ENCODE measurements around the gene POLR1D. TPM values are rescaled to one million over a fixed set of nuclear protein-coding genes. Genes with fewer than 3 reads are reported as not detected.

Gene POLR1D
- total RNA-seq, 1 donor from 2014 or later, result 120 TPM

- Mint-ChIP-seq H3K36me3 (no peaks in the 10 kb centered on the region), H3K27me3 (ENCODE audit: insufficient read depth, low read depth) (no peaks in the 10 kb centered on the region), H3K9me3 (no peaks in the 10 kb centered on the region), H3K4me1 (no peaks in the 10 kb centered on the region), H3K4me3 (no peak overlapping the region), H3K27ac (no peak overlapping the region)
- Histone ChIP-seq H3K4me1 (no peaks in the 10 kb centered on the region), H4K20me1 (ENCODE audit: low read depth) (peaks cover 40% of the 10 kb centered on the region), H3K4me2 (no peak overlapping the region), H3F3A (ENCODE audit: low read depth) (no peaks in the 10 kb centered on the region), H3K27ac (no peak overlapping the region), H2AFZ (replicated peaks) (no peak overlapping the region), H3K4me3 (no peak overlapping the region), H3K79me2 (ENCODE audit: low read depth) (no peaks in the 10 kb centered on the region), H3K36me3 (peaks cover 4% of the 10 kb centered on the region), H3K9me3 (ENCODE audit: low read depth) (no peaks in the 10 kb centered on the region), H3K9ac (no peak overlapping the region), H3K27me3 (no peaks in the 10 kb centered on the region)
- no peak for DNase-seq (ENCODE audit: low spot score)
- TF ChIP-seq EZH2 (IDR thresholded peaks at IDR 0.05), result no peak
- no peak for TF ChIP-seq CTCF (IDR thresholded peaks at IDR 0.05)
- no peak for TF ChIP-seq EZH2phosphoT487 (IDR thresholded peaks at IDR 0.05)
Observed at GRCh38 chr13:27658546-27658945, 36.9 kb downstream of the POLR1D start.

DNA sequence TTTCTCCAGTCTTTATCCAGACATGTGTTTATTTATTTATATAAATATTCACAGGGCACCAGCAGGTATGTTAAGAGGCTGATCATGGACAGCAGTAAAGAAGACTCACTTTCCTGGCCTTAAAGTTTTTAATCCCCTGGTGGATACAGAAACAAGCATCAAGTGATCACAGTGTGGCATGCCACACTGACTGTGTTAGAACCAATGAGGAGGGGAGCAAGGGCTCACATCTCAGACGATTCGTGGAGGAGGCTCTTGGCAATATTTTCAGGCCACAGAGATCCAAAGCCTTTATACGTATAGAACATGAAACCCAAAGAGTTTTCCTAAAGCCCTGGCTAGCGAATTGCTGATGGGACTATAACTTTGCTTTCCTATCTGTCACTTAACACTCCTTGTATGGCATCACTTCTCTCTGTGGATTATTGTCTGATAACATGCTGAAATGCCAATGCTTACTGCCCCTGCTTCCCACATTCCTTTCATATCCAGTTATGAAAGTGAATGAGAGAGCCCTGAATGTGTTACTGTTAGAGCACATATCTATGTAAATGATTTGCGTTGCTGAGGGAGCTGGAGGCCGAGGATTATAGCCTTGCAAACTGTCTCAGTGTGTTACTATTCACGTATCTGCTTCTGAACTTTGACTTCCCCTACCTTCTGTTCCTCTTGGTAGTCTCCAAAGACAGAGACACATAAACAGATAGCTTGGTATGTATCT, 37.6 kb downstream of the POLR1D start:
- no peak overlapping the region for H3K27ac Mint-ChIP-seq
- Histone ChIP-seq H4K20me1 (ENCODE audit: low read depth) (peaks cover 47% of the 10 kb centered on the region), H3K79me2 (ENCODE audit: low read depth) (no peaks in the 10 kb centered on the region), H3K9ac (no peak overlapping the region), H3F3A (ENCODE audit: low read depth) (no peaks in the 10 kb centered on the region), H3K27me3 (no peaks in the 10 kb centered on the region), H3K27ac (no peak overlapping the region), H2AFZ (replicated peaks) (no peak overlapping the region), H3K4me1 (no peaks in the 10 kb centered on the region), H3K36me3 (peaks cover 4% of the 10 kb centered on the region), H3K4me3 (no peak overlapping the region), H3K9me3 (ENCODE audit: low read depth) (no peaks in the 10 kb centered on the region), H3K4me2 (no peak overlapping the region)
- H3K27me3 Mint-ChIP-seq (ENCODE audit: insufficient read depth, low read depth), result no peaks in the 10 kb centered on the region
- TF ChIP-seq CTCF (IDR thresholded peaks at IDR 0.05), result no peak
- no peaks in the 10 kb centered on the region for H3K4me1 Mint-ChIP-seq
- H3K9me3 Mint-ChIP-seq, result no peaks in the 10 kb centered on the region
- no peaks in the 10 kb centered on the region for H3K36me3 Mint-ChIP-seq
- DNase-seq (ENCODE audit: low spot score), result no peak
- no peak overlapping the region for H3K4me3 Mint-ChIP-seq

GRCh38 chr13:27660511-27660910, 38.8 kb downstream of the POLR1D start:
- Mint-ChIP-seq H3K4me3 (no peak overlapping the region), H3K27me3 (ENCODE audit: insufficient read depth, low read depth) (no peaks in the 10 kb centered on the region), H3K27ac (no peak overlapping the region), H3K4me1 (no peaks in the 10 kb centered on the region), H3K36me3 (no peaks in the 10 kb centered on the region), H3K9me3 (no peaks in the 10 kb centered on the region)
- Histone ChIP-seq H3K4me1 (no peaks in the 10 kb centered on the region), H2AFZ (replicated peaks) (no peak overlapping the region), H3K27me3 (no peaks in the 10 kb centered on the region), H3K4me3 (no peak overlapping the region), H3K36me3 (peaks cover under 1% of the 10 kb centered on the region), H3K9ac (no peak overlapping the region), H3F3A (ENCODE audit: low read depth) (no peaks in the 10 kb centered on the region), H4K20me1 (ENCODE audit: low read depth) (peaks cover 47% of the 10 kb centered on the region), H3K27ac (no peak overlapping the region), H3K4me2 (no peak overlapping the region), H3K9me3 (ENCODE audit: low read depth) (no peaks in the 10 kb centered on the region), H3K79me2 (ENCODE audit: low read depth) (no peaks in the 10 kb centered on the region)
- no peak for DNase-seq (ENCODE audit: low spot score)
- no peak for TF ChIP-seq EZH2 (IDR thresholded peaks at IDR 0.05)
- no peak for TF ChIP-seq EZH2phosphoT487 (IDR thresholded peaks at IDR 0.05)
- TF ChIP-seq CTCF (IDR thresholded peaks at IDR 0.05), result no peak
